ENCODE measurements around the gene LYL1.
A peak's percentile ranks its signal among the peaks of the same experiment; 100 is the strongest.

Gene LYL1

DNA sequence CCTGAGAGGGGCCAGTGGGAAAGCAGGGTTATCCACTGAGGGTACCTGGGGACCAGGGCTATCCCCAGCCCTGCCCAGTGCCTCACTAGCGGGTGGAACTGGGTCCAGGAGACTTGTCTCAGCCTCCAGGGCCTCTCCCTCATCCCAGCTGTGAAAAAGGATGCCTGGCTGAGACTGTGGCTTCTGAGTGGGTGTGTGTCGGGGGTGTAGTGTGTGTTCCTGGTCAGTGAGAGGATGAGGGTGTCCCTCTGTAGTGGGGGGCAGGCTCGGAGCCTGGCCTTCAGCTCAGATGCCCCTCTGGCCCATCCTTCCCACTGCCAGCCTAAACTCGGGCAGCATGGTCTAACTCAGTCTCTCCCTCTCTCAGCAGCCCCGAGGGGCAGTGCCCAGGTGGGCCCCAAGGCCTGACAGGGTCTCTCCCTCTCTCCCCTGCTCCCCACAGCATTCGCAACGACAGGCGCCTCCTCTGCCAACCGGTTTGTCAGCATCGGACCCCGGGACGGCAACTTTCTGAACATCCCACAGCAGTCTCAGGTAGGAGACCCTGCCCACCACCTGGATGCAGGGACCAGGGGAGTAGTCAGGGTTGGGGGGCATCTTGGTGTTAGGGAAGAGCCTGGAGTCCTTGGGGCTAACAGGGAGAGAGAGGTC lies 12.7 kb downstream of the LYL1 start:
- ATAC-seq (replicated peaks) (no peak), DNase-seq (no peak)
- Mint-ChIP-seq H3K27me3 (peaks cover 0 to 15% of the 10 kb centered on the region in 2 donors), H3K4me1 (ENCODE audit: low read depth in 2 of 2) (peaks cover 0 to 3% of the 10 kb centered on the region in 2 donors), H3K36me3 (ENCODE audit: insufficient read depth) (peaks cover 3% of the 10 kb centered on the region), H3K27ac (no peak overlapping the region), H3K4me3 (no peak overlapping the region), H3K9me3 (no peaks in the 10 kb centered on the region)

DNA sequence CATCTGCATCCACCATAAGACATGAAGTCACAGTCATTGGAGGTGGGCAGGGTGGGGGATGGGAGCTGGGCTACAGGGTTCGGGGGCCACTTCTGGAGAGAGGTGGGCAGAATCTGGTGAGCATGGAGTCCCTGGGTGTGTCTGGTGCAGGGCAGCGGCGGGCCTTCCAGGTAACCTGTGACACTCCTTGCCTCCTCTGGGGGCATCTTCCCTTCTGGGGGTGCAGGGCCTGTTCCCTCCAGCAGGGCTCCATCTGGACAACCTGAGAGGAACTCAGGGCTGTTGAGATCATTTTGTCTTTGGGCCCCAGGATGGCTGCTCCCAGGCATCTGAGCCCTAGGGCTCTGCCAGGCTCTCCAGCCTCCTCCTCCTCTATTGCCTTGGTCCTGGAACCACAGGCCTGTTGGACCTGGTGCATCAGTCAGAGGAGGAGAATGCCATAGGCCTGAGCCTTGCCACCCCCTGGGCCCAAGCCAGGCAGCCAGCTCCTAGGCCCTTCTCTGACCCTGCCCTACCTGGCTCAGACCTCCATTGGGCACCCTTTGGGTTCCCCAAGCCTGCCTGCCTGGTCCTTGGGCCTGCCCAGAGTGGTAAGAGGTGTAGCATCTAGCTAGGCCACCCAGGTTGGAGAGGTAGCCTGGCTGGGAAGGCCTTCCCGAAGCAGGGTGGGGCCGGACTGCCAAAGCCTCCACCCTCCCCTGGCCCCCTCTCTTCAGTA lies 13.4 kb downstream of the LYL1 start:
- Mint-ChIP-seq H3K27me3 (peaks cover 0 to 13% of the 10 kb centered on the region in 2 donors), H3K9me3 (no peaks in the 10 kb centered on the region), H3K4me3 (no peak overlapping the region), H3K27ac (no peak overlapping the region), H3K36me3 (ENCODE audit: insufficient read depth) (peaks cover under 1% of the 10 kb centered on the region), H3K4me1 (ENCODE audit: low read depth in 2 of 2) (peaks cover 0 to 2% of the 10 kb centered on the region in 2 donors)
- ATAC-seq (replicated peaks), result peak; percentile 60
- DNase-seq, result no peak

DNA sequence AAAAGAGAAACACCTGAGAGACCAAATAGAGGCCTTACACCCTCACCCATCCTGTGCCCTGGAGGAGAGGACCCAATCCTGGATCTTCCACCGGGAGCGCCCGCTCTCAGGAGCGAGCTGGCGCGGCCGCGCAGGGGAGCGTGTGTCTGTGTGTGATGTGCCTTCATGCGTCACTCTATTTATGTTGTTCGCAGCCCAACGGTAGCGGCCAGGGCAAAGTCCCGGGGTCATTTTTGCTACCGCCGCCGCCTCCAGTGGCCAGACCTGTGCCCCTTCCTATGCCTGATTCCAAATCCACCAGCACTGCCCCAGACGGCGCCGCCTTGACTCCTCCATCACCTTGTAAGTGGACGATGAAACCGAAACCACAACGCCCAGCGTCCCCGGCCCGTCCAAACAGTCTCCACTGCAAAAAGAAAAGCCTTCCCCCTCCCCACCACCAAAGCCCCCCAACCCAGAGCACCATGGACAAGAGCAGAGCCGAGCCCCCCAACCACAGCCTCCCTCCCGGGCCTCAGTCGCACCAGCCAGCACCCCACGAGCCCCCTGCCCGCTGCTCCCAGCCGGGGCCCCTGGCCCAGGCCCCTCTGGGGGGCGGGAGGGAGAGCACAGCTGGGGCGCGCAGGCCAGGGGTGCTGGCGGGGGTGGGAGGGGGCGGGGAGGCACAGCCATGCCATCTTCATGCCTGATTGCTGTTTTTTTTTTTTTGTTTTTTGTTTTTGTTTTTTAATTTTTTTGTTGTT lies 14.7 kb downstream of the LYL1 start:
- H3K27me3 Mint-ChIP-seq, result peaks cover 0 to 23% of the 10 kb centered on the region in 2 donors
- H3K4me1 Mint-ChIP-seq (ENCODE audit: low read depth in 2 of 2), result no peaks in the 10 kb centered on the region
- H3K4me3 Mint-ChIP-seq, result peak overlapping the region in 1 of 2 donors; percentile 56
- ATAC-seq (replicated peaks) (no peak), DNase-seq (no peak)
- no peaks in the 10 kb centered on the region for H3K9me3 Mint-ChIP-seq
- H3K27ac Mint-ChIP-seq, result no peak overlapping the region
- peaks cover 4% of the 10 kb centered on the region for H3K36me3 Mint-ChIP-seq (ENCODE audit: insufficient read depth)

DNA sequence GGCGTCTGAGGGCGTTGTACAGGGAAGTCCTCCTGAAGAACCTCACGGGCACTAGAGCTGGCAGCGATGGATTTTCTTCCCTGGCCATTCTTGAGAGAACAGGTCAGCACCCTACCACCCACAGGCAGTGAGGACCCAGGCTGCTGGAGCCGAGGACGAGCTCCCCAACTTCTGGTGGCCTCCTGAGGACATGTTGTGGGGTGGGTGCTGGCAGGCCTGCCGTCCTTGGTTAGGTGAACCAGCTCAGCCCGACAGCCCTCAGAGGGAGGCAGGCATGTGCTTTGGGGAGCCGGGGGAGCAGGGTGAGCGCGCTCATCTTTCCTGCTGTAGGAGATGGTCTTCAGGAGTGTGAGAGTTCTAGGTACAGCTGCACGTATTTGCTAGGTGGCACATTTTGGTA lies 15.4 kb downstream of the LYL1 start:
- DNase-seq (no peak), ATAC-seq (replicated peaks) (no peak)
- Mint-ChIP-seq H3K36me3 (ENCODE audit: insufficient read depth) (peaks cover 4% of the 10 kb centered on the region), H3K4me1 (ENCODE audit: low read depth in 2 of 2) (no peaks in the 10 kb centered on the region), H3K4me3 (no peak overlapping the region), H3K27ac (no peak overlapping the region), H3K27me3 (peaks cover 0 to 24% of the 10 kb centered on the region in 2 donors), H3K9me3 (no peaks in the 10 kb centered on the region)

DNA sequence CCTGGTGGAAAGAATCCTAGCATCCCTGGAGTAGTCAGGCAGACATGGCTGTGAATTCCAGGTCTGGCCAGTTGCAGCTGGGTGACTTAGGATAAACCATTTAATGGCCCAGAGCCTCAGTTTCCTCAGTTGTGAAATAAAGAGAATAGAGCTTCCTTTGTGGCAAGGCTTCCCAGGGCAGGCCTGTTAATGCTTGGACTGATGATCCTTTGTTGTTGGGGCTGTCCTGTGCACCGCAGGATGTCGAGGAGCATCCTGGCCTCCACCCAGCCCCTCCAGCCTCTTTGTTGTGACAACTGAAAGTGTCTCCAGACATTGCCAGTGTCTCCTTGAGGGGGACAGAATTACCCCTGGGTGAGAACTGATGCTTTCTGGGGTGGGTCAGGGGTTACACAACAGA lies 16.3 kb downstream of the LYL1 start:
- ATAC-seq (replicated peaks) (no peak), DNase-seq (no peak)
- H3K27me3 Mint-ChIP-seq, result peaks cover 0 to 31% of the 10 kb centered on the region in 2 donors
- H3K4me1 Mint-ChIP-seq (ENCODE audit: low read depth in 2 of 2), result no peaks in the 10 kb centered on the region
- no peak overlapping the region for H3K4me3 Mint-ChIP-seq
- H3K9me3 Mint-ChIP-seq, result no peaks in the 10 kb centered on the region
- no peak overlapping the region for H3K27ac Mint-ChIP-seq
- peaks cover 4% of the 10 kb centered on the region for H3K36me3 Mint-ChIP-seq (ENCODE audit: insufficient read depth)

DNA sequence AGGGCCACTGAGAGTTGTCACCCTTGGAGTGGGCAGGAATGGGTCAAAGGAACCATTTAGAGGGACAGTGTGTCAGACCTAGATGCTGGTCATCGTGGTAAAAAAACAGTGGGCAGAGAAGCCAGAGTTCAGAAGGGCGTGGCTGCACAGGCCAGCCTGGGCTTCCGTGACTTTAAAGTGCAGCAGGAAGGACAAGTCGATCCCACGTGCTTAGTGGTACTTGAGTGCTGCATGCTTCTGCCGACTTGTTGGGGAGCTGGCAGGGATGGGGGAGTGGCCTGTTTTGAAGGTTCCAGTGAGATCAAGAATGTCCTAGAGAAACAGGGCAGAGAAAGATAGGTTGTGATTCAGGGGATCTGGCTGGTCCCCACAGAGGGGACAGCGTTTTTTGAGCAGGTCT lies 17.0 kb downstream of the LYL1 start:
- Mint-ChIP-seq H3K4me1 (ENCODE audit: low read depth in 2 of 2) (no peaks in the 10 kb centered on the region), H3K4me3 (no peak overlapping the region), H3K9me3 (no peaks in the 10 kb centered on the region), H3K27me3 (peaks cover 0 to 31% of the 10 kb centered on the region in 2 donors), H3K36me3 (ENCODE audit: insufficient read depth) (peaks cover 4% of the 10 kb centered on the region), H3K27ac (no peak overlapping the region)
- ATAC-seq (replicated peaks) (no peak), DNase-seq (no peak)

DNA sequence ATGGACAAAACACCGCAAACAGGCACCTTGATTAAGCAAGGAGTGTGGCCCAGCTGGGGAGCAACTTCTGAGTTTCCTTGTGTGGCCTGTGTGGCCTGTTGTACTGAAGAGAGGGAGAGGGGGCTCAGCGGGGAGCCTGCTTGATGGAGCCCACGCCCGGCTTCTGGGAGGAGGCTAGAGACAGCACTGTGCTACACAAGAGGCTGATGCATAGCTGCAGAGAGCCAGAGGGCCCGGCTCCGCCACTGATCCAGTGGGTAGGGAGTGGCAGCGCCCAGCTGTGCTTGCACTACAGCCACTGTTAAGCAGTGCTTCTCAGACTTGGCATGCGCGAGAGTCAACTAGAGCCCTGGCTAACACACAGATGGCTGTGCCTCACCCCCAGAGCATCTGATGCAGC lies 19.0 kb downstream of the LYL1 start:
- H3K27me3 Mint-ChIP-seq, result peaks cover 0 to 31% of the 10 kb centered on the region in 2 donors
- DNase-seq (no peak), ATAC-seq (replicated peaks) (no peak)
- peaks cover 4% of the 10 kb centered on the region for H3K36me3 Mint-ChIP-seq (ENCODE audit: insufficient read depth)
- no peak overlapping the region for H3K27ac Mint-ChIP-seq
- H3K4me1 Mint-ChIP-seq (ENCODE audit: low read depth in 2 of 2), result no peaks in the 10 kb centered on the region
- H3K4me3 Mint-ChIP-seq, result no peak overlapping the region
- H3K9me3 Mint-ChIP-seq, result no peaks in the 10 kb centered on the region

DNA sequence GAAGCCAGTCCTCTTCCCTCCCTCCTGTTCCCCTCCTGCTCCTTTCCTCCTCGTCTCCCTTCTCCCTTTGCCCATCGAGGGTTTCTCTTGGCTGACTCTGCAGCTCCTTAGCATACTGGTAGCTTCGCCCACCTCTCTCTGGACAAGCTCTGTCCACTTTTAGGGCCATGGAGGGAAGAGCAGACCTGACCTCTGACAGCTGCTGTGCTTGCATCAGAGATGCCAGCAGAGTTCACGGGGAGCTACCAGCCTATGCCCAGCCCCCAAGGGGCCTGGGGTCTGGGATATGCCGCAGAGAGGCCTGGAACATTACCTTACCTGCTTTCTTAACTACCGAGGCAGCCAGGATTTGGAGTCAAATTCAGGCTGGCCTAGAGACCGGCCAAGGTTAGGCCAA lies 19.7 kb downstream of the LYL1 start:
- no peak overlapping the region for H3K27ac Mint-ChIP-seq
- no peak for ATAC-seq (replicated peaks)
- H3K27me3 Mint-ChIP-seq, result peaks cover 0 to 37% of the 10 kb centered on the region in 2 donors
- no peak overlapping the region for H3K4me3 Mint-ChIP-seq
- peaks cover 4% of the 10 kb centered on the region for H3K36me3 Mint-ChIP-seq (ENCODE audit: insufficient read depth)
- H3K9me3 Mint-ChIP-seq, result no peaks in the 10 kb centered on the region
- DNase-seq, result no peak
- H3K4me1 Mint-ChIP-seq (ENCODE audit: low read depth in 2 of 2), result no peaks in the 10 kb centered on the region

DNA sequence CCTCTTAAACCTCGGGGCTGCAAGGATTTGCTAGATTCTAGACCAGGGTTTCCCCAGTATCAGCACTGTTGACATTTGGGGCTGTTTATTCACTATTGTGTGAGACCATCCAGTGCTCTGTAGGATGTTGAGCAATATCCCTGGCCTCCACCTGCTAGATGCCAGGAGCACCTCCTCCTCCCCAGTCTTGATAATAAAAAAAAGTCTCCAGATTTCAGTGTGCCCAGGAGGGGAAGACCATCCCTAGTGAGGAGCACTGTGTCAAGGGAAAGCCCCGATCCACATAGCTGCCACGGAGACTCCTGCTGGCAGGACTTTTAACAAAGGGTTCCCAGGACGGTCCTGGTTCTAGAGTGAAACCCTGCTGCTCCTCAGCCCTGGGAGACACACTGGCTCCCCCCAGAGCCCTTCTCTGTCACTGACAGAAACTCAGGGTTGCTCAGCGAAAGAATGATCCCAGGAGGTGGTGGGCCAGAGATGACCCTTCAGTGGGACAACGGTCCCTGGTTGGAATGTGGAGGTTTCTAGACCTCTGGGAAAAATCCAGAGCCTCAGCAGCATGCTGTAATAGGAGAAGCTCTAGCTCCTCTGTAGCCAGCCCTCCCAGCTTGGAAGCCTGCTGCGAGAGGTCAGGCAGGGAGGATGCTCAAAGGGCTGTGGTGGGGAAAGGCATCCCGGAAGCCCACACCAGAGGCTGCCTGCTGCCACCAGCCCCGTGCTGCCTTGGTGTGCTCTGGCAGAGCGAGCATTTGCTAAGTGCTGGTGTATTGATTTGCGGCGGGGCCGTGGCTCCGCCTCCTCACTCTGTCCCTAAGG lies 20.3 kb downstream of the LYL1 start:
- no peak overlapping the region for H3K27ac Mint-ChIP-seq
- ATAC-seq (replicated peaks) (no peak), DNase-seq (no peak)
- peaks cover 4% of the 10 kb centered on the region for H3K36me3 Mint-ChIP-seq (ENCODE audit: insufficient read depth)
- no peaks in the 10 kb centered on the region for H3K4me1 Mint-ChIP-seq (ENCODE audit: low read depth in 2 of 2)
- H3K9me3 Mint-ChIP-seq, result no peaks in the 10 kb centered on the region
- H3K27me3 Mint-ChIP-seq, result peaks cover 0 to 43% of the 10 kb centered on the region in 2 donors
- H3K4me3 Mint-ChIP-seq, result no peak overlapping the region

DNA sequence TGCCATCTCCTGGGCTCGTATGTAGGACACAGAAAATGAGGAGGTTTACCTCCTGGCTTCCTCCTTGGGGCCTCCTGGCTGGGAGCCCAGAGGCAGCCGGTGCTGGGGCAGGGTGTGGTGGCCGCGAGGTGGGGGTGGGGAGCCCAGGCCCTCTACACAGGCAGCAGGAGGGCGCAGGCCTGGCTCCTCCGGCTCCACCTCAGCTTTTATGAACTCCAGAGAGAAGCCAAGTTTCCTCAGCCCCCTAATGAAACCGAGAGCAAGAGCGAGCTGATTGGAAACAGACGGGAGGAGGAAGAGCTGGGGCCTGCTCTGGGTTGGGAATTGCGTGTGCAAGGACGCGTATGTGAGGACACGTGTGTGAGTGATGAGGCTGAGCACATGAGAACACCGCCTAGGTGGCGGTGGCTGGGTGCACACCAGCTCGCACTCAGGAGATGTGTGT lies 23.1 kb downstream of the LYL1 start:
- no peaks in the 10 kb centered on the region for H3K4me1 Mint-ChIP-seq (ENCODE audit: low read depth in 2 of 2)
- peak overlapping the region in 1 of 2 donors; percentile 46 for H3K27ac Mint-ChIP-seq
- H3K4me3 Mint-ChIP-seq, result no peak overlapping the region
- ATAC-seq (replicated peaks) (no peak), DNase-seq (no peak)
- peaks cover 0 to 47% of the 10 kb centered on the region in 2 donors for H3K27me3 Mint-ChIP-seq
- H3K9me3 Mint-ChIP-seq, result no peaks in the 10 kb centered on the region
- peaks cover 4% of the 10 kb centered on the region for H3K36me3 Mint-ChIP-seq (ENCODE audit: insufficient read depth)

DNA sequence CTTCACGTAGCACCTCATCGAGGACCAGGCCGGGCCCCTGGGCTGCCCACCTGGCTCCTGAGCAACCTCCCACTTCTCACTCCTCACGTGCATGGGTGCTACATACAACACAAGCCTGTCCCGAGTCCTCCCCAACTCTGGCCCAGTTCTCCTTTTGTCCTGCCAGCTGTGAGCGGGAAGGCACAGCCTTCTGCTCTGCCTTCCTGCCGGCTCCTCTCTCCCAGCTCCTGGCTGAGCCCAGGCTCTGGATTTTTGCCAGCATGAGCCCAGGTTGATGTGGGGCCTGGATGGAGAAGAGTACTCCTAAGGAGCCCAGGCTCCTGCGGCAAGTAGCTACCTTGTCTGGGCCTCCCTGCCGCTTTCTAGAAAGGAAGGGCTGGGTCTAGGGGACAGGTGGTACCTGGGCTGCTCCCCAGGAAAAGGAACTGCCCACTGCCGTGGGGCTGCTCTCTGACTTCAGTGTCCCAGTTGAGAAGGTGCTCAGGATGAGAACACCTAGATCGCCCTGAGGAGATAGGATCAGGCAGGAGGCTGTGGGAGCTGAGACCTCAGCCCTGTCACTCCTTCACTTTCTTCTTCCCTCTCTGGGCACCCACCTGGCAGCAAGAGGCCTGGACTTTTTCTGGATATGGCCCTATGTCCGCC lies 23.6 kb downstream of the LYL1 start:
- Mint-ChIP-seq H3K4me3 (no peak overlapping the region), H3K27ac (peak overlapping the region in 1 of 2 donors; percentile 46), H3K4me1 (ENCODE audit: low read depth in 2 of 2) (no peaks in the 10 kb centered on the region), H3K27me3 (peaks cover 0 to 45% of the 10 kb centered on the region in 2 donors), H3K36me3 (ENCODE audit: insufficient read depth) (peaks cover under 1% of the 10 kb centered on the region), H3K9me3 (no peaks in the 10 kb centered on the region)
- no peak for DNase-seq
- no peak for ATAC-seq (replicated peaks)

DNA sequence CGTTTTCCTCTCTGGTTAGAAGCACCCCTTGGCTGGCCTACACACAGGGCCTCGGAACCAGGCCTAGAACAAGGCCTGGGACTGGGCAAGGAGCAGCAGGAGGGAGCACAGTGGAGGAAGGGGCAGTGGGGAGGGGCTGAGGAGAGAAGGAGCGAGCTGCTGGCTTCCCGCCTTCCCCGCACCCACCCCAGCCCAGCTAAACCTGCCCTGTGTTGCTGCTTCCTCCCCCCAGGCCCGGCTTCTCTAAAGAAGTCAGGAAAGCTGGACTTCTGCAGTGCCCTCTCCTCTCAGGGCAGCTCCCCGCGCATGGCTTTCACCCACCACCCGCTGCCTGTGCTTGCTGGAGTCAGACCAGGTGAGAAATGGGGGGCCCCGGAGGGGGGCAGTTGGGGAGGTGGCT lies 24.3 kb downstream of the LYL1 start:
- ATAC-seq (replicated peaks), result no peak
- H3K4me1 Mint-ChIP-seq (ENCODE audit: low read depth in 2 of 2), result no peaks in the 10 kb centered on the region
- H3K36me3 Mint-ChIP-seq (ENCODE audit: insufficient read depth), result no peaks in the 10 kb centered on the region
- H3K27me3 Mint-ChIP-seq, result peaks cover 0 to 47% of the 10 kb centered on the region in 2 donors
- DNase-seq, result no peak
- peak overlapping the region in 1 of 2 donors; percentile 48 for H3K27ac Mint-ChIP-seq
- no peak overlapping the region for H3K4me3 Mint-ChIP-seq
- no peaks in the 10 kb centered on the region for H3K9me3 Mint-ChIP-seq

DNA sequence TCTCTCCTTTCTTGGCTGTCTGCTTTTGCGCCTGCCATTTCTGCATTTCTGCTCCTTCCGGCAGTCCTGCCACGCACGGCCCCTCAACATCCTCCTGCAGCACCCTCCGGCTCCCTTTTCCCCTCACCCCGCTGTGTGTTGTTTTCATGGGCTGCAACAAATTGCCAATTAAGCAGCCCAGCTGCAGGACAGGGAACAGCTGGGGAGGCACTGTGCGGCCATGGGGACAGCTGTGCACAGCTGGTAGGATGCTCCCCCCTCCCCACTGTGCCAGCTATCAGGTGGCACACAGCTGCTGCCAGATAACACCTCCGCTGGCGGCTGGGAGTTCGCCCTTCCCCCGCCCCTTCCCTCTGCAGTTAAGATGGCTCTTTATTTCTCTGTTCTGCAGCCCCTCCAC lies 25.4 kb downstream of the LYL1 start:
- Mint-ChIP-seq H3K27ac (no peak overlapping the region), H3K9me3 (no peaks in the 10 kb centered on the region), H3K4me1 (ENCODE audit: low read depth in 2 of 2) (no peaks in the 10 kb centered on the region), H3K27me3 (peaks cover 0 to 53% of the 10 kb centered on the region in 2 donors), H3K36me3 (ENCODE audit: insufficient read depth) (no peaks in the 10 kb centered on the region), H3K4me3 (no peak overlapping the region)
- no peak for ATAC-seq (replicated peaks)
- no peak for DNase-seq
